Osteoblast (primary cell): Measurements from ENCODE around the gene LMTK2. TPM values are rescaled to one million over a fixed set of nuclear protein-coding genes. Genes with fewer than 3 reads are reported as not detected.

Experiments used
- DNase-seq: peaks from one replicate; pipeline ENCODE4 v3.0.0; 2011; ENCODE audit warnings: low spot score, mixed read lengths; ENCODE audit not compliant: insufficient read length; ENCODE audit errors: missing footprints
- H2AFZ ChIP-seq: 2 replicates; pipeline ENCODE4 v1.6.0; 2011; ENCODE audit warnings: mild to moderate bottlenecking, low read length
- H3K27ac ChIP-seq: 2 replicates; pipeline ENCODE4 v1.5.1; 2011; ENCODE audit warnings: mild to moderate bottlenecking, low read depth, low read length, moderate library complexity
- H3K27me3 ChIP-seq: 2 replicates; pipeline ENCODE4 v1.6.0; 2012; ENCODE audit warnings: mild to moderate bottlenecking, control low read depth, inconsistent platforms, low read length, moderate library complexity; ENCODE audit not compliant: insufficient read depth
- H3K36me3 ChIP-seq: 2 replicates; pipeline ENCODE4 v1.5.1; 2011; ENCODE audit warnings: mild to moderate bottlenecking, low read length, control low read depth, moderate library complexity; ENCODE audit not compliant: insufficient read depth
- H3K4me1 ChIP-seq: 2 replicates; pipeline ENCODE4 v1.5.1; 2011; ENCODE audit warnings: mild to moderate bottlenecking, low read length, control low read depth, moderate library complexity; ENCODE audit not compliant: insufficient read depth
- H3K4me2 ChIP-seq: 2 replicates; pipeline ENCODE4 v1.6.0; 2011; ENCODE audit warnings: mild to moderate bottlenecking, low read length; ENCODE audit not compliant: insufficient read depth
- H3K4me3 ChIP-seq: fragments of 200-600 bp; sonication (generic); 3 replicates; pipeline ENCODE4 v1.5.1; 2012; ENCODE audit warnings: mild to moderate bottlenecking, low read length, inconsistent platforms; ENCODE audit not compliant: insufficient read depth
- H3K79me2 ChIP-seq: 2 replicates; pipeline ENCODE4 v1.6.0; 2012; ENCODE audit warnings: mild to moderate bottlenecking, low read length, control low read depth, inconsistent platforms; ENCODE audit not compliant: insufficient read depth
- H3K9me3 ChIP-seq: 2 replicates; pipeline ENCODE4 v1.5.1; 2011; ENCODE audit warnings: low read depth, low read length, control low read depth
- H4K20me1 ChIP-seq: 2 replicates; pipeline ENCODE4 v1.6.0; 2012; ENCODE audit warnings: mild to moderate bottlenecking, low read length, control low read depth; ENCODE audit not compliant: insufficient read depth
- total RNA-seq: library from RNA; depleted of rRNA; stranded (reverse); fragments of >200 nt; gene quantifications from 2 replicates; pipeline ENCODE4 v1.2.3, GENCODE V29; 2012
- TF ChIP-seq, protein P1 (sequence below): IDR thresholded peaks from 2 replicates; pipeline ENCODE4 v1.5.1; 2011; ENCODE audit warnings: mild to moderate bottlenecking, low read depth, low read length, moderate library complexity; ENCODE audit errors: extremely low read depth

Gene LMTK2
- total RNA-seq, 1 donor = 14.1 TPM

DNA sequence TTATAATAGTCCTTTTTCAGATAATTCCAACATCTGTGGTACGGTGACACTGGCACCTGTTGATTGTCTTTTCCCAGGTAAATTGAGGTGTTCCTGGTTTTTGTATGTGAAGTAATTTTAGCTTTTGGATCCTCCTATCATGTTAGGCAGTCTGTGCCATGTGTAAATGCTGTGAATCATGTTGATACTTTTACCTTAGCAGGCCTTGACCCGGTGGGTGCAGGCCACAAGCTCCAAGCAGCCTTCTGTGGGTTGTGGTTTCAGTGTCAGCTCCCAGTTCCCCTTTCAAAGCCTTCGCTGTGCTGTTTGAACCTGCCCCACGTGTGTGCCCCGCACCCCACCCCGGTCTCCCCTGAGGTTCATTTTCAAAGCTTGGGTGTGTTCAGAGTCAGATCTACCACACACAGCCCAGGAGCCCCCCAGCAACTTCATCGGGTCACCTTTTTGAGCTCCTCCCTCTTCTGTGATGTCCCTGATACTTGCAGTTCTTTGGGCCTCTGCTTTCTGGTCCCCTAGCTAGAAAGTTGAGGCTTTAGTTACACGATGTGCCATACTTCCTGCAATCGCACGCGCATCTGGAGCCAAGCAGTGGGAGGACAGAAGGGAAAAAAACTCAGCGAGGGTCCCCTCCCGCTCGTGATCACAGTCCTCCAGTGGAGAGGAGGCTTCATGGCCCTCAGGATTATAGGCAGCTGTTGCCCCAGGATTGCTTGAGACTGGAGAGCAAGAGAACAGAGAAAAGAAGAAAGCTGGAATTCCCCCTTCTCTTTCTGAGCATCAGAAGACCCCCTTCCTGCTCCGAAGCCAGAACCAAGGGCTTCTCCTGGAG, 95.9 kb downstream of the LMTK2 start:
- Histone ChIP-seq H3K36me3 (no peaks in the 10 kb centered on the region), H3K4me1 (no peaks in the 10 kb centered on the region), H3K27me3 (no peaks in the 10 kb centered on the region), H2AFZ (no peak overlapping the region), H4K20me1 (no peaks in the 10 kb centered on the region), H3K4me2 (no peak overlapping the region), H3K79me2 (peaks cover 6% of the 10 kb centered on the region), H3K9me3 (no peaks in the 10 kb centered on the region), H3K27ac (no peak overlapping the region), H3K4me3 (no peak overlapping the region)
- peak; percentile 67 for DNase-seq
- TF ChIP-seq, protein P1, sequence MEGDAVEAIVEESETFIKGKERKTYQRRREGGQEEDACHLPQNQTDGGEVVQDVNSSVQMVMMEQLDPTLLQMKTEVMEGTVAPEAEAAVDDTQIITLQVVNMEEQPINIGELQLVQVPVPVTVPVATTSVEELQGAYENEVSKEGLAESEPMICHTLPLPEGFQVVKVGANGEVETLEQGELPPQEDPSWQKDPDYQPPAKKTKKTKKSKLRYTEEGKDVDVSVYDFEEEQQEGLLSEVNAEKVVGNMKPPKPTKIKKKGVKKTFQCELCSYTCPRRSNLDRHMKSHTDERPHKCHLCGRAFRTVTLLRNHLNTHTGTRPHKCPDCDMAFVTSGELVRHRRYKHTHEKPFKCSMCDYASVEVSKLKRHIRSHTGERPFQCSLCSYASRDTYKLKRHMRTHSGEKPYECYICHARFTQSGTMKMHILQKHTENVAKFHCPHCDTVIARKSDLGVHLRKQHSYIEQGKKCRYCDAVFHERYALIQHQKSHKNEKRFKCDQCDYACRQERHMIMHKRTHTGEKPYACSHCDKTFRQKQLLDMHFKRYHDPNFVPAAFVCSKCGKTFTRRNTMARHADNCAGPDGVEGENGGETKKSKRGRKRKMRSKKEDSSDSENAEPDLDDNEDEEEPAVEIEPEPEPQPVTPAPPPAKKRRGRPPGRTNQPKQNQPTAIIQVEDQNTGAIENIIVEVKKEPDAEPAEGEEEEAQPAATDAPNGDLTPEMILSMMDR = no peak

- Histone ChIP-seq H4K20me1 (no peaks in the 10 kb centered on the region), H3K9me3 (no peaks in the 10 kb centered on the region), H3K4me3 (no peak overlapping the region), H3K79me2 (peaks cover 4% of the 10 kb centered on the region), H3K27me3 (no peaks in the 10 kb centered on the region), H3K4me2 (no peak overlapping the region), H2AFZ (no peak overlapping the region), H3K27ac (no peak overlapping the region), H3K36me3 (no peaks in the 10 kb centered on the region), H3K4me1 (no peaks in the 10 kb centered on the region)
- DNase-seq = no peak
- TF ChIP-seq, protein P1 = no peak
These were observed 96.8 kb downstream of the LMTK2 start for GRCh38 chr7:98203261-98203963.

- TF ChIP-seq, protein P1 = no peak
- Histone ChIP-seq H2AFZ (no peak overlapping the region), H3K36me3 (no peaks in the 10 kb centered on the region), H3K27ac (no peak overlapping the region), H3K4me1 (no peaks in the 10 kb centered on the region), H3K4me3 (no peak overlapping the region), H3K79me2 (peaks cover 4% of the 10 kb centered on the region), H3K4me2 (no peak overlapping the region), H3K9me3 (no peaks in the 10 kb centered on the region), H3K27me3 (no peaks in the 10 kb centered on the region), H4K20me1 (no peaks in the 10 kb centered on the region)
- DNase-seq = no peak
These were observed 97.4 kb downstream of the LMTK2 start for GRCh38 chr7:98203964-98204605.

- DNase-seq = no peak
- H3K36me3 ChIP-seq = no peaks in the 10 kb centered on the region
- H3K4me3 ChIP-seq = no peak overlapping the region
- TF ChIP-seq, protein P1 = no peak
- no peaks in the 10 kb centered on the region for H3K27me3 ChIP-seq
- no peak overlapping the region for H2AFZ ChIP-seq
- peaks cover 4% of the 10 kb centered on the region for H3K79me2 ChIP-seq
- H3K4me1 ChIP-seq = no peaks in the 10 kb centered on the region
- no peak overlapping the region for H3K4me2 ChIP-seq
- no peak overlapping the region for H3K27ac ChIP-seq
- H4K20me1 ChIP-seq = no peaks in the 10 kb centered on the region
- H3K9me3 ChIP-seq = no peaks in the 10 kb centered on the region
These were observed 98.0 kb downstream of the LMTK2 start for GRCh38 chr7:98204670-98205069.
